Measurements from ENCODE around the gene PTTG1IP.

The PTTG1IP gene

DNA sequence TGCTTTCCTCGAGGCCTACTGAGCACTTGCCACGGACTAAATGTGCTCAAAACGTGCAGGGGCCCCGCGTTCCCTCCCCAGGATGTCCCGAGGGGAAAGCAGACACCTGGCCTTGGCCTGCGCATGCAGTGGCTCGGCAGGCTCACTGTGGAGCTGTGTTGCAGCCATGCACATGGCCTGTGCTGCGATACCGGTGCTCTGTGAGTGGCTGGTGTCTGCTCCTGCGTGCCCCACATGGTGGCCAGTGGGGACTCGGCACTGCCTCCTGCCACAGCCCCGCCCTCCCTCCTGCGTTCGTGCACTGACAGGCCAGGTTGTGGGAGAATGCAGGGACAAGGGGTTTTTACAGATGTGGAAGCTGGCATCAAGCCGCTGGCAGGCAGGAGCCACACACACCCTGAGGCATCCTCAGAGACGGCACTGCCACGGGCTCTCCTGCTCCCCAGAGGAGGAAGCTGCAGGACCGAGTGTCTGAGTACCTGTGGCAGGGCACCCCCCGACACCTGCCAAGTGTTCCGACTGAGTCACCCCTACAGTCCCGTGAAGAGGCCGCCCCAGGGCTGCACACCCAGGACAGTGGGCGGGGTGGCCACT, 16.9 kb upstream of the PTTG1IP start:
- no peak overlapping the region for H3K4me3 ChIP-seq (ENCODE audit: low read depth, low read length)
- TF ChIP-seq, protein P1, sequence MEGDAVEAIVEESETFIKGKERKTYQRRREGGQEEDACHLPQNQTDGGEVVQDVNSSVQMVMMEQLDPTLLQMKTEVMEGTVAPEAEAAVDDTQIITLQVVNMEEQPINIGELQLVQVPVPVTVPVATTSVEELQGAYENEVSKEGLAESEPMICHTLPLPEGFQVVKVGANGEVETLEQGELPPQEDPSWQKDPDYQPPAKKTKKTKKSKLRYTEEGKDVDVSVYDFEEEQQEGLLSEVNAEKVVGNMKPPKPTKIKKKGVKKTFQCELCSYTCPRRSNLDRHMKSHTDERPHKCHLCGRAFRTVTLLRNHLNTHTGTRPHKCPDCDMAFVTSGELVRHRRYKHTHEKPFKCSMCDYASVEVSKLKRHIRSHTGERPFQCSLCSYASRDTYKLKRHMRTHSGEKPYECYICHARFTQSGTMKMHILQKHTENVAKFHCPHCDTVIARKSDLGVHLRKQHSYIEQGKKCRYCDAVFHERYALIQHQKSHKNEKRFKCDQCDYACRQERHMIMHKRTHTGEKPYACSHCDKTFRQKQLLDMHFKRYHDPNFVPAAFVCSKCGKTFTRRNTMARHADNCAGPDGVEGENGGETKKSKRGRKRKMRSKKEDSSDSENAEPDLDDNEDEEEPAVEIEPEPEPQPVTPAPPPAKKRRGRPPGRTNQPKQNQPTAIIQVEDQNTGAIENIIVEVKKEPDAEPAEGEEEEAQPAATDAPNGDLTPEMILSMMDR (IDR thresholded peaks at IDR 0.05; ENCODE audit: insufficient read depth, low read depth, low read length, missing control alignments): no peak
- DNase-seq (ENCODE audit: low read depth): no peak

DNA sequence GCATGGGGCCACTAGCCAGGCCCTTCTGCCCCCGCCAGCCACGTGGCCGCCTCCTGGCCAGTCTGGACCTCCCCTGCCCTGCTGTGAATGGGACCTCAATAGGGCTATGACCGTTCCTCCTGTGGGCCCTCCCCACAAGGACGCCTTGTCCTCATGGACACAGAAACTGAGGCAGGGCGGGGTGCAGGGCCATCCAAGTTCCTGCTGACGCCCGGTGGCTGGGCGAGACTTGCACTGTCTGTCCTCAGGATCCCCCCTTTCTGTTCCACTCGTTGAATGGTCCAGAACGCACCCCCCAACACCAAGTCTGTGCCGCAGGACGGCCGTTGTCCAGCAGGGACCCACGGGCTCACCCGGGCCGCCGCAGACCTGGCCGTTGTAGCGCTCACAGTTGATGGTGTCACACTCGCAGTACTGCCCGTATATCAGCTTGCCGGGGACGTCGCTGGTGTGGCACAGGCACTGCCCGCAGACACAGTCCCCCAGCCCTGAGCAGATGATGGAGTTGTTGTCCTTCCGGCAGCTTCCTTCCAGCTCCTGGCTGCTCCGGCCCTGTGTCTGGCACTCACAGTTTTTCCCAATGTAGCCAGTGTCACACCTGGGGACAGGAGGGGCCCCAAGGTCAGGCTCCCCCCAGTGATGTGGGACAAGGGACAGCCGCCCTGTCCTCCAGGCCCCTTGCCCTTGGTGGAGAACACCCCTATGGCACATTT, 16.3 kb upstream of the PTTG1IP start:
- H3K4me3 ChIP-seq (ENCODE audit: low read depth, low read length): no peak overlapping the region
- no peak for DNase-seq (ENCODE audit: low read depth)
- TF ChIP-seq, protein P1 (IDR thresholded peaks at IDR 0.05; ENCODE audit: insufficient read depth, low read depth, low read length, missing control alignments): no peak

DNA sequence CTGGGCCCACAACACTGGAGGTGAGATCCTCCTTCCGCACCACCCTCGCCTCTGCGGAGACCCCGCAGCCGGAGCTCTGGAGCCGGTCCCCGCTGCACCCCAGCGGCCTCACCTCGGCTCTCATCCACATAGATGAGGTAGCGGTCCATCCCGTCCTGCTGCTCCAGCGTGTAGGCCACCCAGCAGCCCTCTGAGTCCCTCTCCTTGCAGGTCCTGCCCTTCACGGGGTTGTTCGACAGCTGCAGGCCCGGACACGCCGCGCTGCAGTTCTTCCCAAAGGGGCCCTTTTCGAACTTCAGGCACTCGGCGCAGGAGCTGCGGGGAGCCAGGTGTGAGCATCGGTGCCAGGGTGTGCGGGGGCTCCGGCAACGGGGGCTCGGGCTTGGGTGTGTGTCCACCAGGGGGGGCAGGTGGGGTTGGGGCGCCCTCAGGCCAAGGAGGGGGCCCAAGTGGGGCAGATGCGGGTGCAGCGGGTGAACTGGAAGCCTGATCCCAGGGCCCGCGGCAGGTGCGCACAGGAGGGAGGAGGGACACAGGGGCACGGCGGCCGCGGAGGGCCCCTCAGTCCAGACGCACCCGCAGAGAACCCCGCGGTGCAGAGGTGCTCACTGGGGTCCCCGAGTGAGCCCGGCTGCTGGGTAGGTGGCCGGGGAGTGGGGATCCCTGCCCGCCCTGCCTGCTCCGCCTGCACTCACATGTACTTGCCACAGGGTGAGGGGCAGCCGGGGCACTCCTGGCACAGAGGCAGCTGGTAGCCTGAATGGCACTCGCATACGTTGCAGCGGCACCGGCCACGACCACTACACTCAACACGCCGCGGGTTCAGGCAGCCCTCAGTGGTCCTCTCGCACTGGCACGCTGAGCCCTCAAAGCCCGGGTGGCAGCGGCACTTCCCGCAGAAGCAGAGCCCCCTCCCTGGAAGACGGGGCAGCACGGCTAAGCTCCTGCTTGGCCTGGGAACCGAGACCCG, 15.4 kb upstream of the PTTG1IP start:
- no peak for DNase-seq (ENCODE audit: low read depth)
- TF ChIP-seq, protein P1 (IDR thresholded peaks at IDR 0.05; ENCODE audit: insufficient read depth, low read depth, low read length, missing control alignments): no peak

DNA sequence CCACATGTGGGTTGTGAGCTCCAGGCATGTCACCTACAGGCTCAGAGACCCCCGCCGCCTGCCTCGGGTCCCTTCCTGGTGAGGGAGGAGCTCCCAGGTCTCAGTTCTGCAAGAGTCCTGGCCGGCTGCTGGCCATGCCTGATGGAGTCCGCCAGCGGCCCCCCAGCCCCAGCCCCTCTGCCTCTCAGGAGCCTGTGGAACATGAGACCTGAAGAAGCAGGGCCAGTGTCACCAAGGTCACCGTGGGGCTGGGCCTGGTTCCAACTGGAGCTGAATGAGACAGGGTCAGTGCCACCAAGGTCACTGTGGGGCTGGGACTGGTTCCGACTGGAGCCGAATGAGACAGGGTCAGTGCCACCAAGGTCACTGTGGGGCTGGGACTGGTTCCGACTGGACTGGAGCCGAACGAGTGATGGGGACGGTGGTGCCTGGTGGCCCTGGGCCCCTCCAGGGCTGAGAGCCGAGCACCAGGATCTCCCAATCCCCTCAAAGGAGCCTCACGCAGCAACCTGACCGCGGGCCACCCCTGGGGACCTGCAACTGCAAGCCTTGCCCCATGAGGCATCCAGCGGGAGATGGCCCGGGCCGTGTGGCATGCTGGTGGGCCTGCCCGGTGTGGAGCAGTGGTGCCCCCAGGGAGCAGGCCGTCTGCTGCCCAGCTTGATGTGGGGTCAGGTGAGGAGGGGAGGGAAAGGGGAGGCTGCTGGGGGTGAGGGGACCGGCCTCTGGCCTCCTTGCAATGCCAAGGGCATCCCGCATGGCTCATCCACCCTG, 14.5 kb upstream of the PTTG1IP start:
- TF ChIP-seq, protein P1 (IDR thresholded peaks at IDR 0.05; ENCODE audit: insufficient read depth, low read depth, low read length, missing control alignments): no peak
- DNase-seq (ENCODE audit: low read depth): no peak
- no peak overlapping the region for H3K4me3 ChIP-seq (ENCODE audit: low read depth, low read length)

More for the DNA sequence above, 15.4 kb upstream of the PTTG1IP start:
- H3K4me3 ChIP-seq (ENCODE audit: low read depth, low read length): no peak overlapping the region

DNA sequence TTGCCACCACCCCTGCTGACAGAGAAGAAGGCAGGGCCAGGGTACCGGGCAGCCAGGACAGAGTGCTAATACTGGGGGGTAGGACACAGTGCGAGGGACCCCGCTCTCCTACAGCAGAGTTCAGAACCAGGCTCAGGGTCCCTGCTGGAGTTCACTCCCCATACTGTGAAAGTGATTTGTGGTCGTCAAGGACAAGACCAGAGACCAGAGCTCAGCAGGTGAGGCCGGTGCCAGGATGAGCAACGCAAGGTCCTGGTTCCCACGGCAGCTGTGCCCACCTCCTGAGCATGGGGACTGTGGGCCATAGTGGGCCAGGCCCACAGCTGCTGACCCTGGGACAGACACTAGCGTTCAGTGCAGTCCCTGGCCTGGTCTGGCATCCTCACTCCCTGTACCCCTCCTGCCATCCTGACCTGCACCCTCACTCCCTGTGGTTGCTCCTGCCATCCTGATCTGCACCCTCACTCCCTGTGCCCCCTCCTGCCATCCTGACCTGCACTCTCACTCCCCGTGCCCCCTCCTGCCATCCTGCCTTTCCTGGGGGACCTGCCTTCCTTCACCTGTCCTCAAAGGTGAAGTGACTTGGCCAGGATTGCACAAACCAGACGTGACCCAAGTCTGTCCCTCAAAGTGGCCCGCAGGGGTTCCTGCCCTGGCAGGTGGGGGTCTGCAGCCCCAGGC, 13.8 kb upstream of the PTTG1IP start:
- H3K4me3 ChIP-seq (ENCODE audit: low read depth, low read length): no peak overlapping the region
- TF ChIP-seq, protein P1 (IDR thresholded peaks at IDR 0.05; ENCODE audit: insufficient read depth, low read depth, low read length, missing control alignments): no peak
- DNase-seq (ENCODE audit: low read depth): no peak

Data from GM12865 (cell line).